K562 (cell line): ENCODE measurements around the gene CENPC. TPM values are rescaled to one million over a fixed set of nuclear protein-coding genes. Genes with fewer than 3 reads are reported as not detected.

Experiments
- CBX2 ChIP-seq: fragments of 200-600 bp; sonication (generic); IDR thresholded peaks from one replicate; pipeline ENCODE4 v1.6.1; 2012; ENCODE audit warnings: mild to moderate bottlenecking, low read length, inconsistent platforms; ENCODE audit not compliant: insufficient read depth, poor library complexity, severe bottlenecking
- ELF4 ChIP-seq: fragments of 450-650 bp; formaldehyde crosslinking; IDR thresholded peaks from 2 replicates; pipeline ENCODE4 v1.4.0; 2022; ENCODE audit warnings: missing genetic modification characterization
- EZH2 ChIP-seq: IDR thresholded peaks from 2 replicates; pipeline ENCODE4 v1.6.1; 2012; ENCODE audit warnings: low read depth, mild to moderate bottlenecking, inconsistent platforms, low read length, borderline replicate concordance
- FOXA3 ChIP-seq, 2 experiments: fragments of 450-650 bp in 1 of 2; sonication (generic) in 1 of 2; formaldehyde crosslinking; IDR thresholded peaks in 1 of 2; conservative IDR thresholded peaks in 1 of 2; 2 replicates each; pipeline versions ENCODE4 v1.4.0 to v1.8.0; 2020 to 2022; ENCODE audit warnings: mild to moderate bottlenecking in 2 of 2, missing genetic modification reagents in 1 of 2
- HNRNPK ChIP-seq: fragments of 200-400 bp; formaldehyde crosslinking; IDR thresholded peaks from one replicate; pipeline ENCODE4 v1.6.1; 2018; ENCODE audit warnings: mild to moderate bottlenecking, low read depth, low read length; ENCODE audit not compliant: poor library complexity, severe bottlenecking
- JUNB ChIP-seq: fragments of 450-650 bp; formaldehyde crosslinking; conservative IDR thresholded peaks from 2 replicates; pipeline ENCODE4 v1.4.0; 2020; ENCODE audit warnings: mild to moderate bottlenecking
- MYNN ChIP-seq, 2 experiments: sonication (generic); formaldehyde crosslinking in 1 of 2; IDR thresholded peaks; 2 replicates each; pipeline versions ENCODE4 v1.5.0 to v1.6.1; 2016 to 2020; ENCODE audit warnings: antibody characterized with exemption in 1 of 2, missing genetic modification reagents in 1 of 2
- NFIC ChIP-seq: fragments of 450-650 bp; IDR thresholded peaks from 2 replicates; pipeline ENCODE4 v1.6.1; 2017; ENCODE audit warnings: mild to moderate bottlenecking, inconsistent platforms
- PCBP1 ChIP-seq: fragments of 200-400 bp; formaldehyde crosslinking; IDR thresholded peaks from 2 replicates; pipeline ENCODE4 v1.6.1; 2018; ENCODE audit warnings: mild to moderate bottlenecking, low read depth, low read length; ENCODE audit not compliant: poor library complexity, severe bottlenecking
- POLR2B ChIP-seq: fragments of 450-650 bp; IDR thresholded peaks from 2 replicates; pipeline ENCODE4 v1.6.1; 2018; ENCODE audit warnings: low read depth; ENCODE audit not compliant: partially characterized antibody
- PURB ChIP-seq: sonication (generic); formaldehyde crosslinking; IDR thresholded peaks from 2 replicates; pipeline ENCODE4 v1.9.0; 2021; ENCODE audit warnings: low read depth, mild to moderate bottlenecking, missing genetic modification reagents
- RBM15 ChIP-seq: fragments of 200-400 bp; formaldehyde crosslinking; IDR thresholded peaks from 2 replicates; pipeline ENCODE4 v1.6.1; 2018; ENCODE audit warnings: mild to moderate bottlenecking, low read length, moderate library complexity; ENCODE audit not compliant: insufficient read depth
- SNRNP70 ChIP-seq: fragments of 200-400 bp; formaldehyde crosslinking; optimal IDR thresholded peaks from 2 replicates; pipeline ENCODE3; 2017; ENCODE audit warnings: low read depth, low read length
- ZKSCAN8 ChIP-seq: fragments of 200-800 bp; sonication (Bioruptor generic); IDR thresholded peaks from 2 replicates; pipeline ENCODE4 v1.6.1; 2016; ENCODE audit warnings: missing genetic modification characterization, missing compliant biosample characterization
- polyA plus RNA-seq, 8 experiments: library from polyadenylated mRNA; depleted of rRNA in 4 of 8; stranded (reverse) in 5 of 8; unstranded in 3 of 8; fragments of >200 nt; fragmentation: Nextera tagmentation in 2 of 8; fragmentation: Illumina TruSeq in 1 of 8; extraction: Ambion mirVana in 2 of 8; extraction: Trizol in 1 of 8; gene quantifications; 2 replicates each; pipeline versions ENCODE4 v1.2.1 to v1.2.3, GENCODE V29; 2011 to 2014; ENCODE audit warnings: inconsistent platforms in 1 of 8, missing spikeins in 1 of 8
- total RNA-seq, 7 experiments: library from RNA; depleted of rRNA in 6 of 7; stranded (reverse); fragments of >200 nt in 6 of 7; fragmentation: Illumina TruSeq in 2 of 7; extraction: Trizol in 2 of 7; gene quantifications; 2 replicates each; pipeline versions ENCODE4 v1.2.1 to v1.2.3, GENCODE V29; 2011 to 2021; ENCODE audit warnings: low replicate concordance in 1 of 7
- TF ChIP-seq, protein P1 (sequence below), 2 experiments: fragments of 450-650 bp in 1 of 2; sonication (generic) in 1 of 2; formaldehyde crosslinking in 1 of 2; IDR thresholded peaks; 2 replicates each; pipeline versions ENCODE4 v1.7.1 to v1.9.0; 2016 to 2022; ENCODE audit warnings: inconsistent platforms in 1 of 2, mild to moderate bottlenecking in 1 of 2, missing genetic modification reagents in 1 of 2
- TF ChIP-seq, protein P2 (sequence below): fragments of 250-450 bp; sonication (Bioruptor Pico); IDR thresholded peaks from 2 replicates; pipeline ENCODE4 v1.9.0; 2021; ENCODE audit warnings: mild to moderate bottlenecking

The CENPC gene
- total and polyA plus RNA-seq, 9 of the 15 experiments (the other 6 are each of a cell fraction or from before 2014, with no cell fraction given), result 18.1 to 48.5 (median 30.8) TPM

DNA sequence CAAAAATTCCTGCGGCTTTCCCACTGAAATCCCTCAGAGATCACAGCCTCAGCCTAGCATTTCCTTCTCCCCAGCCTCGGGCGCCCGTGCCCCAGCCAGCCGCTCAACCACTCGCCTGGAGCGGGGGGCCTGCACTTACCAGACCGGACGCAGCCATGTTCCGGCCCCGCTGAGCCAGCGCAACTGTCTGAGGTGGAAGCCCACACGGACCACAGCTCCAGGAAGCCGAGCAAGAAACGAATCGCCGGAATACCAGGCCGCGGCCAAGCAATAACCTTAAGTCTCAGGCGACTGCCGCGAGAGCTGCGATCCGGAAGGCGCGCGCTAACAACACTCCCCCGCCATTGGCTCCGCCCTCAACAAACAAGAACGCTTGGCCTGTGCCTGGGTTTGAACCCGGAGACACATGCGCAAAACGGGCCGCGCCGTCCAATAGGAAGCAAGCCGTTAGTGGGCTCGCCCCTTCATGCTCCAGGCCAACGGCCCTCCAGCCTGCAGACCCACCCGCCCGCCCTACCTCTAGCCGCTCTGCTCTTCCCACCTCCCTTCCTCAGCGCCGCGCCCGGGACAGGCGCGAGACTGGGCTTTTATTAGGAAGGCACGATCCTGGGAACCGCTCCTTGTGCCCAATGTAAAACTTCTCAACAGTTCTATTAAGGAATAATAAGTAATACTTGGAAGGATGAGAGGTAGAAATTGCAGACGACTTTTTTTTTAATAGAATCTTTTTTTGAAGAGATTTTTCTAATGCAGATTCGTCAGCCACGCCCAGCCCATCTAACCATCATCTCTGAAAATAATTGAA lies at the start of gene CENPC (continued):
- TF ChIP-seq HNRNPK, result no peak
- no peak for TF ChIP-seq JUNB (CRISPR knock-in tag)
- no peak for TF ChIP-seq EZH2
- peak; percentile 94 for TF ChIP-seq POLR2B
- TF ChIP-seq RBM15, result no peak
- TF ChIP-seq, protein P1, sequence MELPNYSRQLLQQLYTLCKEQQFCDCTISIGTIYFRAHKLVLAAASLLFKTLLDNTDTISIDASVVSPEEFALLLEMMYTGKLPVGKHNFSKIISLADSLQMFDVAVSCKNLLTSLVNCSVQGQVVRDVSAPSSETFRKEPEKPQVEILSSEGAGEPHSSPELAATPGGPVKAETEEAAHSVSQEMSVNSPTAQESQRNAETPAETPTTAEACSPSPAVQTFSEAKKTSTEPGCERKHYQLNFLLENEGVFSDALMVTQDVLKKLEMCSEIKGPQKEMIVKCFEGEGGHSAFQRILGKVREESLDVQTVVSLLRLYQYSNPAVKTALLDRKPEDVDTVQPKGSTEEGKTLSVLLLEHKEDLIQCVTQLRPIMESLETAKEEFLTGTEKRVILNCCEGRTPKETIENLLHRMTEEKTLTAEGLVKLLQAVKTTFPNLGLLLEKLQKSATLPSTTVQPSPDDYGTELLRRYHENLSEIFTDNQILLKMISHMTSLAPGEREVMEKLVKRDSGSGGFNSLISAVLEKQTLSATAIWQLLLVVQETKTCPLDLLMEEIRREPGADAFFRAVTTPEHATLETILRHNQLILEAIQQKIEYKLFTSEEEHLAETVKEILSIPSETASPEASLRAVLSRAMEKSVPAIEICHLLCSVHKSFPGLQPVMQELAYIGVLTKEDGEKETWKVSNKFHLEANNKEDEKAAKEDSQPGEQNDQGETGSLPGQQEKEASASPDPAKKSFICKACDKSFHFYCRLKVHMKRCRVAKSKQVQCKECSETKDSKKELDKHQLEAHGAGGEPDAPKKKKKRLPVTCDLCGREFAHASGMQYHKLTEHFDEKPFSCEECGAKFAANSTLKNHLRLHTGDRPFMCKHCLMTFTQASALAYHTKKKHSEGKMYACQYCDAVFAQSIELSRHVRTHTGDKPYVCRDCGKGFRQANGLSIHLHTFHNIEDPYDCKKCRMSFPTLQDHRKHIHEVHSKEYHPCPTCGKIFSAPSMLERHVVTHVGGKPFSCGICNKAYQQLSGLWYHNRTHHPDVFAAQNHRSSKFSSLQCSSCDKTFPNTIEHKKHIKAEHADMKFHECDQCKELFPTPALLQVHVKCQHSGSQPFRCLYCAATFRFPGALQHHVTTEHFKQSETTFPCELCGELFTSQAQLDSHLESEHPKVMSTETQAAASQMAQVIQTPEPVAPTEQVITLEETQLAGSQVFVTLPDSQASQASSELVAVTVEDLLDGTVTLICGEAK (IDR thresholded peaks at IDR 0.05), result 0 out of 2 replicates have a peak, but pooled peaks have one; percentile 67
- TF ChIP-seq, protein P1 (CRISPR knock-in tag; IDR thresholded peaks at IDR 0.05), result no peak
- no peak for TF ChIP-seq SNRNP70
- peak; percentile 28 to 82; a peak in 2 of 4 replicates for TF ChIP-seq FOXA3 (CRISPR knock-in tag; conservative IDR thresholded peaks at IDR 0.05 in 1 of 2, IDR thresholded peaks at IDR 0.05 in 1 of 2)
- no peak for TF ChIP-seq ZKSCAN8 (CRISPR knock-in tag)
- no peak for TF ChIP-seq CBX2
- TF ChIP-seq NFIC, result peak; percentile 36; the same call in 1 of the 2 replicates
- TF ChIP-seq, protein P2, sequence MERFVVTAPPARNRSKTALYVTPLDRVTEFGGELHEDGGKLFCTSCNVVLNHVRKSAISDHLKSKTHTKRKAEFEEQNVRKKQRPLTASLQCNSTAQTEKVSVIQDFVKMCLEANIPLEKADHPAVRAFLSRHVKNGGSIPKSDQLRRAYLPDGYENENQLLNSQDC (CRISPR knock-in tag), result no peak
- no peak for TF ChIP-seq PURB (CRISPR knock-in tag)
- TF ChIP-seq ELF4, result peak; percentile 38; the same call in 1 of the 2 replicates
- no peak; the same call in 1 of the 2 replicates for TF ChIP-seq MYNN (IDR thresholded peaks at IDR 0.05)
- no peak for TF ChIP-seq MYNN (CRISPR knock-in tag; IDR thresholded peaks at IDR 0.05)
- TF ChIP-seq PCBP1, result no peak
